Loucy (cell line): ENCODE data around the gene PKD1.

Source experiments
- H2AFZ ChIP-seq: fragments of 200-600 bp; sonication (generic); 2 replicates; pipeline ENCODE4 v1.6.0; 2016; ENCODE audit warnings: antibody characterized with exemption, mild to moderate bottlenecking, low read length, moderate library complexity
- H3F3A ChIP-seq: fragments of 200-600 bp; 2 replicates; pipeline ENCODE4 v1.6.0; 2016; ENCODE audit warnings: antibody characterized with exemption, low read depth, mild to moderate bottlenecking
- H3K27me3 ChIP-seq: fragments of 200-600 bp; sonication (generic); 2 replicates; pipeline ENCODE4 v1.6.1; 2014; ENCODE audit warnings: low read length, mild to moderate bottlenecking; ENCODE audit not compliant: insufficient read depth, poor library complexity, severe bottlenecking
- H3K36me3 ChIP-seq: fragments of 200-600 bp; sonication (generic); 2 replicates; pipeline ENCODE4 v1.6.1; 2016; ENCODE audit warnings: low read length; ENCODE audit not compliant: insufficient read depth
- H3K4me1 ChIP-seq: fragments of 200-600 bp; sonication (generic); 2 replicates; pipeline ENCODE4 v1.5.1; 2014; ENCODE audit warnings: low read length, mild to moderate bottlenecking; ENCODE audit not compliant: insufficient read depth, poor library complexity, severe bottlenecking
- H3K4me2 ChIP-seq: fragments of 200-600 bp; sonication (generic); 2 replicates; pipeline ENCODE4 v1.6.0; 2014; ENCODE audit warnings: antibody characterized with exemption, low read length, low read depth, mild to moderate bottlenecking; ENCODE audit not compliant: poor library complexity, severe bottlenecking
- H3K4me3 ChIP-seq: fragments of 200-600 bp; sonication (generic); 2 replicates; pipeline ENCODE4 v1.5.1; 2014; ENCODE audit warnings: low read length, mild to moderate bottlenecking, mixed read lengths; ENCODE audit not compliant: poor library complexity, severe bottlenecking
- H3K79me2 ChIP-seq: fragments of 200-600 bp; sonication (generic); 2 replicates; pipeline ENCODE4 v1.6.1; 2014; ENCODE audit warnings: low read length; ENCODE audit not compliant: insufficient read depth
- H3K9ac ChIP-seq: fragments of 200-600 bp; sonication (generic); 2 replicates; pipeline ENCODE4 v1.6.0; 2014; ENCODE audit warnings: mild to moderate bottlenecking, low read depth, low read length, moderate library complexity; ENCODE audit not compliant: poor library complexity, severe bottlenecking
- H3K9me2 ChIP-seq: fragments of 200-600 bp; sonication (generic); replicated peaks from 2 replicates; pipeline ENCODE4 v1.6.1; 2016; ENCODE audit warnings: low read depth, low read length, mixed read lengths
- H3K9me3 ChIP-seq: fragments of 200-600 bp; sonication (generic); 2 replicates; pipeline ENCODE4 v1.6.1; 2014; ENCODE audit warnings: mild to moderate bottlenecking, antibody characterized with exemption, low read length, low read depth; ENCODE audit not compliant: insufficient read depth
- H4K20me1 ChIP-seq: fragments of 200-600 bp; sonication (generic); 2 replicates; pipeline ENCODE4 v1.6.0; 2014; ENCODE audit warnings: antibody characterized with exemption, low read length, mild to moderate bottlenecking; ENCODE audit not compliant: insufficient read depth, poor library complexity, severe bottlenecking
- CTCF ChIP-seq: fragments of 200-600 bp; sonication (generic); conservative IDR thresholded peaks from 2 replicates; pipeline ENCODE4 v1.5.1; 2014; ENCODE audit warnings: mild to moderate bottlenecking, antibody characterized with exemption, low read length
- EZH2phosphoT487 ChIP-seq: fragments of 200-600 bp; IDR thresholded peaks from 2 replicates; pipeline ENCODE4 v1.6.1; 2018; ENCODE audit warnings: antibody characterized with exemption, mild to moderate bottlenecking, moderate library complexity, borderline replicate concordance

PKD1 gene

GRCh38 chr16:2058872-2059271, 76.8 kb downstream of the PKD1 start:
- Histone ChIP-seq H3F3A (no peaks in the 10 kb centered on the region), H3K4me2 (no peak overlapping the region), H4K20me1 (no peaks in the 10 kb centered on the region), H3K9me3 (no peaks in the 10 kb centered on the region), H3K27me3 (no peaks in the 10 kb centered on the region), H3K36me3 (no peaks in the 10 kb centered on the region), H2AFZ (no peak overlapping the region), H3K9me2 (no peaks in the 10 kb centered on the region), H3K4me3 (no peak overlapping the region), H3K4me1 (no peaks in the 10 kb centered on the region), H3K79me2 (no peaks in the 10 kb centered on the region), H3K9ac (no peak overlapping the region)
- TF ChIP-seq CTCF: no peak
- no peak for TF ChIP-seq EZH2phosphoT487

GRCh38 chr16:2058420-2058819, 77.3 kb downstream of the PKD1 start:
- H3K9ac ChIP-seq: no peak overlapping the region
- H4K20me1 ChIP-seq: no peaks in the 10 kb centered on the region
- H3K4me1 ChIP-seq: no peaks in the 10 kb centered on the region
- H3K9me3 ChIP-seq: no peaks in the 10 kb centered on the region
- TF ChIP-seq EZH2phosphoT487: no peak
- no peak for TF ChIP-seq CTCF
- H3K9me2 ChIP-seq: no peaks in the 10 kb centered on the region
- H3F3A ChIP-seq: no peaks in the 10 kb centered on the region
- no peak overlapping the region for H2AFZ ChIP-seq
- H3K79me2 ChIP-seq: no peaks in the 10 kb centered on the region
- H3K36me3 ChIP-seq: no peaks in the 10 kb centered on the region
- no peak overlapping the region for H3K4me3 ChIP-seq
- no peak overlapping the region for H3K4me2 ChIP-seq
- no peaks in the 10 kb centered on the region for H3K27me3 ChIP-seq

GRCh38 chr16:2057438-2057837, 78.3 kb downstream of the PKD1 start:
- H4K20me1 ChIP-seq: no peaks in the 10 kb centered on the region

More at GRCh38 chr16:2057438-2057837, 78.3 kb downstream of the PKD1 start:
- TF ChIP-seq CTCF (no peak), EZH2phosphoT487 (no peak)
- Histone ChIP-seq H3K9me3 (no peaks in the 10 kb centered on the region), H3K4me2 (no peak overlapping the region), H3K4me3 (no peak overlapping the region), H2AFZ (no peak overlapping the region), H3K9me2 (no peaks in the 10 kb centered on the region), H3K9ac (no peak overlapping the region), H3K36me3 (no peaks in the 10 kb centered on the region), H3K79me2 (no peaks in the 10 kb centered on the region), H3F3A (no peaks in the 10 kb centered on the region), H3K4me1 (no peaks in the 10 kb centered on the region), H3K27me3 (no peaks in the 10 kb centered on the region)
